Body of pancreas (tissue), 4 donors: ENCODE data around the gene CEBPA.

Source experiments
- CTCF ChIP-seq, 7 experiments: fragments of 450-650 bp in 4 of 7; fragments of 200-600 bp in 3 of 7; sonication (generic) in 3 of 7; IDR thresholded peaks; one replicate each; pipeline ENCODE4 v1.5.1; 2016 to 2019; ENCODE audit warnings: antibody characterized with exemption in 7 of 7
- POLR2A ChIP-seq, 3 donors: fragments of 450-650 bp; IDR thresholded peaks; one replicate each; pipeline ENCODE4 v1.6.1; 2016; ENCODE audit warnings: antibody characterized with exemption in 3 of 3, mild to moderate bottlenecking in 2 of 3

DNA sequence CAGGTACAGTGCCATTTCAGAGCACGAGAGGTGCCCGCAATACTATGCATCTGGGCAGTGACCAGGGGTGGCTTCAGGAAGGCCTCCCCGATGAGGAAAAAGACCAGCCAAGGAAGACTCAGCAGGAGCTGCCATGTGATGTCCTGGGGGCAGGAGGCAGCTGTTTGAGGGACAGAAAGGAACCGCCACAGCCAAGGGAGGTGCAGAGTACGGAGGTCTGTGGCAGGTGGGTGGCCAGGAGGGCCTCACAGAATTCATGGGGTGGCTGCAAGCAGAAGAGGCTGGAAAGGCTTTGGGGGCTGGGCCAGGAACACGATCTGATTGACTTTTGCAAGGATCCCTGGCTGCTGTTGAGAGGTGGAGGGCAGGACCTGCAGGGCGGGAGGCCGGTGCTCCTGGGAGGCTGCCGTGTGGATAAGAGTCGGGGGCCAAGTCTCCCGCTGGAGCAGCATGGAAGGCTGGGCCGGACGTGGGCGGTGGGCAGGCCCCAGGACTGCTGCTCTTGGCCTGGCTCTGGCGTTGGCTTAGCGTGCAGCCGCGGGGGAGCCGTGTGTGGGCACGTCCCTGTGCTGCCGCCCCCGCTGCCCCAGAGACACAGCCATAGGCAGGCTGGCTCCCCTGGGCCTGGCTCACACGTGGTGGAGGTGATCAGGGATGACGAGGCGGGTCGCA is 29.1 kb downstream of the CEBPA start:
- TF ChIP-seq POLR2A (IDR thresholded peaks at IDR 0.05) (no peak), CTCF (IDR thresholded peaks at IDR 0.05) (no peak)
